Caco-2 (cell line): ENCODE results near the gene UNC119B. TPM values are rescaled to one million over a fixed set of nuclear protein-coding genes. Genes with fewer than 3 reads are reported as not detected.
A peak's percentile ranks its signal among the peaks of the same experiment; 100 is the strongest.

ENCODE experiments used
- BruUV-seq: library from RNA; stranded (reverse); fragments of 400-500 nt; replicated peaks from 2 replicates; lab custom pipeline; 2021; lab: Mats Ljungman, UMichigan
- CTCF ChIA-PET: fragments of 300-600 bp; sonication (Branson Sonifier 250); formaldehyde crosslinking; loops from one replicate; lab custom pipeline; 2022; ENCODE audit warnings: antibody characterized with exemption; lab: Charles Lee
- POLR2A ChIA-PET: fragments of 300-600 bp; sonication (Branson Sonifier 250); formaldehyde crosslinking; loops from one replicate; lab custom pipeline; 2022; ENCODE audit warnings: antibody characterized with exemption; lab: Charles Lee
- DNase-seq, 2 experiments: peaks; one replicate each; pipeline versions ENCODE4 v3.0.0 to v3.0.0-alpha.2; 2020 to 2022
- H3K27me3 ChIP-seq: replicated peaks from 2 replicates; pipeline ENCODE4 v1.6.0; 2011; ENCODE audit warnings: low read length; ENCODE audit not compliant: control insufficient read depth, insufficient read depth
- H3K36me3 ChIP-seq: 2 replicates; pipeline ENCODE4 v1.5.1; 2011; ENCODE audit warnings: low read length; ENCODE audit not compliant: control insufficient read depth, insufficient read depth
- H3K4me1 ChIP-seq: fragments of 250-450 bp; sonication (Bioruptor Pico); 2 replicates; pipeline ENCODE4 v1.5.1; 2020; ENCODE audit warnings: mild to moderate bottlenecking
- H3K4me3 ChIP-seq: 2 replicates; pipeline ENCODE4 v1.5.1; 2011; ENCODE audit warnings: low read depth, mild to moderate bottlenecking, control low read depth, low read length
- H3K9me3 ChIP-seq: fragments of 250-450 bp; sonication (Bioruptor Pico); 2 replicates; pipeline ENCODE4 v1.5.1; 2020; ENCODE audit warnings: mild to moderate bottlenecking, moderate library complexity
- H3K27ac Mint-ChIP-seq: one replicate; pipeline ENCODE4 v1.8.0; 2022; ENCODE audit warnings: mixed read lengths; ENCODE audit not compliant: unreplicated experiment
- H3K27me3 Mint-ChIP-seq: one replicate; pipeline ENCODE4 v1.8.0; 2022; ENCODE audit warnings: mixed read lengths; ENCODE audit not compliant: insufficient read depth, unreplicated experiment
- H3K36me3 Mint-ChIP-seq: one replicate; pipeline ENCODE4 v1.8.0; 2022; ENCODE audit warnings: mild to moderate bottlenecking, mixed read lengths; ENCODE audit not compliant: insufficient read depth, unreplicated experiment
- H3K4me1 Mint-ChIP-seq: one replicate; pipeline ENCODE4 v1.8.0; 2022; ENCODE audit warnings: low read depth, mixed read lengths; ENCODE audit not compliant: unreplicated experiment
- H3K4me3 Mint-ChIP-seq: one replicate; pipeline ENCODE4 v1.8.0; 2022; ENCODE audit warnings: mild to moderate bottlenecking, moderate library complexity, mixed read lengths; ENCODE audit not compliant: unreplicated experiment
- H3K9me3 Mint-ChIP-seq: one replicate; pipeline ENCODE4 v1.8.0; 2022; ENCODE audit warnings: mixed read lengths; ENCODE audit not compliant: unreplicated experiment
- intact Hi-C: fragments of 100-400 bp; cut with micrococcal nuclease; formaldehyde crosslinking; loops from one replicate; pipeline ENCODE4 v1.10.0; 2022; ENCODE audit not compliant: unreplicated experiment
- total RNA-seq: library from RNA; stranded (reverse); gene quantifications from 2 replicates; pipeline ENCODE4 v1.2.3, GENCODE V29; 2022
- TF ChIP-seq, protein P1 (sequence below), 2 experiments: fragments of 200-600 bp in 1 of 2; IDR thresholded peaks; 1 replicate in 1 of 2; 2 replicates in 1 of 2; pipeline versions ENCODE4 v1.5.1 to v1.8.0; 2011 to 2022; ENCODE audit warnings: antibody characterized with exemption in 1 of 2, control low read depth in 1 of 2, inconsistent platforms in 1 of 2, low read depth in 1 of 2, low read length in 1 of 2, mild to moderate bottlenecking in 1 of 2, moderate library complexity in 1 of 2; ENCODE audit not compliant: insufficient read depth in 1 of 2, severe bottlenecking in 1 of 2, unreplicated experiment in 1 of 2

UNC119B gene
- total RNA-seq, 1 experiment from 2014 or later, result 44.4 TPM

DNA sequence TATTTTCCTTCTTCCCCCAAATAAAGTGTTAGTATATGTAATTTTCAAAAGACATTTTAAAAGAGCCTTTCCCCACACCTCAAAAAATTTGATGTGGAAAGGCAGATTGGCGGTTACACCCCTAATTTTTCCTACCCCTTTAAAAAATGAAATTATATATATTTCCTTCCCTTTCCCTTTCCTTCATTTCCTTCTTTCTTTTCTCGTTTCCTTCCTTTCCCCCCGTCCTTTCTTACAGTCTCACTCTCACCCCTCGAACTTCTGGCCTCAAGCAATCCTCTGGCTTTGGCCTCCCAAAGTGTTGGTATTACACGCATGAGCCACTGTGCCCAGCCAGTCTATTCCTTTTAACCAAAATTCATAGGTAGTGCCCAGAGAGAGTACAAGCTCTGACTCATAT, 4.2 kb upstream of the UNC119B start:
- intact Hi-C loops, result no loop called here
- ChIA-PET CTCF (no interaction called here), POLR2A (no interaction called here)
- no peak overlapping the region for H3K4me3 ChIP-seq
- Mint-ChIP-seq H3K4me3 (no peak overlapping the region), H3K36me3 (peaks cover 17% of the 10 kb centered on the region), H3K27ac (no peak overlapping the region), H3K27me3 (no peaks in the 10 kb centered on the region), H3K4me1 (peaks cover 7% of the 10 kb centered on the region), H3K9me3 (no peaks in the 10 kb centered on the region)
- BruUV-seq, result no TSS peak
- H3K27me3 ChIP-seq, result no peaks in the 10 kb centered on the region
- TF ChIP-seq, protein P1, sequence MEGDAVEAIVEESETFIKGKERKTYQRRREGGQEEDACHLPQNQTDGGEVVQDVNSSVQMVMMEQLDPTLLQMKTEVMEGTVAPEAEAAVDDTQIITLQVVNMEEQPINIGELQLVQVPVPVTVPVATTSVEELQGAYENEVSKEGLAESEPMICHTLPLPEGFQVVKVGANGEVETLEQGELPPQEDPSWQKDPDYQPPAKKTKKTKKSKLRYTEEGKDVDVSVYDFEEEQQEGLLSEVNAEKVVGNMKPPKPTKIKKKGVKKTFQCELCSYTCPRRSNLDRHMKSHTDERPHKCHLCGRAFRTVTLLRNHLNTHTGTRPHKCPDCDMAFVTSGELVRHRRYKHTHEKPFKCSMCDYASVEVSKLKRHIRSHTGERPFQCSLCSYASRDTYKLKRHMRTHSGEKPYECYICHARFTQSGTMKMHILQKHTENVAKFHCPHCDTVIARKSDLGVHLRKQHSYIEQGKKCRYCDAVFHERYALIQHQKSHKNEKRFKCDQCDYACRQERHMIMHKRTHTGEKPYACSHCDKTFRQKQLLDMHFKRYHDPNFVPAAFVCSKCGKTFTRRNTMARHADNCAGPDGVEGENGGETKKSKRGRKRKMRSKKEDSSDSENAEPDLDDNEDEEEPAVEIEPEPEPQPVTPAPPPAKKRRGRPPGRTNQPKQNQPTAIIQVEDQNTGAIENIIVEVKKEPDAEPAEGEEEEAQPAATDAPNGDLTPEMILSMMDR (IDR thresholded peaks at IDR 0.05; ENCODE audit: insufficient read depth in 1 of 2, low read depth in 1 of 2, low read length in 1 of 2, severe bottlenecking in 1 of 2, unreplicated experiment in 1 of 2), result no peak
- H3K9me3 ChIP-seq, result no peaks in the 10 kb centered on the region
- peaks cover 5% of the 10 kb centered on the region; the same call in 1 of the 2 replicates for H3K4me1 ChIP-seq
- no peak for DNase-seq
- 0 out of 2 replicates have a peak, but pooled peaks cover 1% of the 10 kb centered on the region for H3K36me3 ChIP-seq

DNA sequence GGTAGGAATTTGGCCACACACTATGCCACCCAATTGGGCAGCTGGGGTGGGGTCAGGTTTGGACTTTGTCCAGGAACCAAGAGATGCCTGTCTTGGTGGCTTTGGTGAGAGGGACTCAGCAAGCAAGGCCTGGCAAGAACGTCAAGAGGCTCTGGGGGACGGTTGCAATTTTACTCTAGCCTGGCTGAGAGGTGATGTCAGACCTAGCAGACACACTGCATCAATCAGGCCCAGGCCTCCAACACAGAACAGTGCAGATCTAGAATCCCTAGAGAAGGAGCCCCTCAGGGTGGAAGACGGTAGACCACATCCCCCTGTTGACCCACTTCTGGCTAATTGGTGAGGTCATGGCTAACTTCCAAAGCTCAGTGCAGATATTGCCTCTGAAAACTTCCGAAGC, 1.6 kb upstream of the UNC119B start:
- peaks cover 9% of the 10 kb centered on the region for H3K4me1 ChIP-seq
- no peak for DNase-seq
- intact Hi-C loops, result no loop called here
- BruUV-seq, result no TSS peak
- POLR2A ChIA-PET, result no interaction called here
- H3K4me1 Mint-ChIP-seq, result peaks cover 8% of the 10 kb centered on the region
- H3K9me3 ChIP-seq, result no peaks in the 10 kb centered on the region
- H3K27me3 Mint-ChIP-seq, result no peaks in the 10 kb centered on the region
- TF ChIP-seq, protein P1 (IDR thresholded peaks at IDR 0.05; ENCODE audit: insufficient read depth in 1 of 2, low read depth in 1 of 2, low read length in 1 of 2, severe bottlenecking in 1 of 2, unreplicated experiment in 1 of 2), result no peak
- H3K9me3 Mint-ChIP-seq, result no peaks in the 10 kb centered on the region
- peaks cover 16% of the 10 kb centered on the region for H3K36me3 Mint-ChIP-seq
- CTCF ChIA-PET, result no interaction called here
- H3K27ac Mint-ChIP-seq, result no peak overlapping the region
- no peak overlapping the region for H3K4me3 Mint-ChIP-seq
- H3K36me3 ChIP-seq, result no peaks in the 10 kb centered on the region
- H3K4me3 ChIP-seq, result no peak overlapping the region
- no peaks in the 10 kb centered on the region for H3K27me3 ChIP-seq

DNA sequence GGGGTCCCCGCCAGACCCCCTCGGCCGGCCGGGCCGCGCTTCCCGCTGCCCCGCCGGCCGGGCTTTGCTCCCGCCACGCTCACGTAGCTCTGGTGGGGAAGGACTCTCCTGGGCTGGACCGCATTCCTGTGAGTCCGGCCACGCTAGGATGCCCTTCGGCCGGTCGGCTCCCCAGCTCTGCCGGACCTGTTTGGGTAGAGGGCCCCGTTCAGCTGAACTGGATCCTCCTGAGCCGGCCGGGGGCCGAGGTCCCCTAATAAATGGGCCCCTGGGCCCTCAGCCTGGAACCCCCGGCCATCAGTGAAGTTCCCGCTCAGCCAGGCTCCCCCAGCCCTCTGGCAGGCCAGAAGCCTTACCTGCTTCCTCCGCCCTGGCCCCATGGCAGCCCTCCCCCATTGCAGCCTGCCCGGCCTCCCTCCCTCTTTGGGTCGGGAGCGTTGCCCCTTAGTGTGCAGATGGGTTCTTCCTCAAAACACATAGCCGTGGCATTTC, 593 bp downstream of the UNC119B start:
- no TSS peak for BruUV-seq
- H3K4me3 ChIP-seq, result peak overlapping the region; percentile 70
- Mint-ChIP-seq H3K9me3 (no peaks in the 10 kb centered on the region), H3K27me3 (no peaks in the 10 kb centered on the region), H3K36me3 (peaks cover 38% of the 10 kb centered on the region), H3K4me3 (peak overlapping the region; percentile 80), H3K27ac (peak overlapping the region; percentile 45), H3K4me1 (peaks cover 11% of the 10 kb centered on the region)
- TF ChIP-seq, protein P1 (IDR thresholded peaks at IDR 0.05; ENCODE audit: insufficient read depth in 1 of 2, low read depth in 1 of 2, low read length in 1 of 2, severe bottlenecking in 1 of 2, unreplicated experiment in 1 of 2), result no peak
- H3K9me3 ChIP-seq, result no peaks in the 10 kb centered on the region
- CTCF ChIA-PET, result interaction anchor here (0.5 to 0.9 kb wide), 5 partner anchors 17 to 125 kb away, joined by 3 to 9 read pairs (median 4); partner anchors contain the start of gene CABP1
- no peaks in the 10 kb centered on the region; the same call in 1 of the 2 replicates for H3K36me3 ChIP-seq
- intact Hi-C loops, result no loop called here
- peaks cover 9% of the 10 kb centered on the region for H3K4me1 ChIP-seq
- peak in 1 of 2 experiments; percentile 55 for DNase-seq
- POLR2A ChIA-PET, result interaction anchor here (0.5 to 0.8 kb wide), 7 partner anchors 15 to 529 kb away, joined by 3 to 19 read pairs (median 3); partner anchors contain the start of gene DYNLL1
- no peaks in the 10 kb centered on the region for H3K27me3 ChIP-seq
